GM23338 (cell line): ENCODE measurements around the gene PTPRN2. TPM values are rescaled to one million over a fixed set of nuclear protein-coding genes. Genes with fewer than 3 reads are reported as not detected.

Experiments
- ATAC-seq: fragments of 200-7000 bp; cut with Tn5 transposase; 3 replicates; pipeline ENCODE4 v1.9.1; 2020
- DNase-seq: peaks from one replicate; pipeline ENCODE4 v3.0.0-alpha.2; 2015; ENCODE audit warnings: low spot score
- H2AFZ ChIP-seq: fragments of 200-600 bp; sonication (generic); 2 replicates; pipeline ENCODE4 v1.8.0; 2016; ENCODE audit warnings: antibody characterized with exemption, mild to moderate bottlenecking, moderate library complexity
- H3F3A ChIP-seq: fragments of 200-600 bp; sonication (generic); replicated peaks from 2 replicates; pipeline ENCODE4 v1.8.0; 2017; ENCODE audit warnings: antibody characterized with exemption, mixed run types, low read depth
- H3K27ac ChIP-seq: fragments of 200-600 bp; sonication (generic); 2 replicates; pipeline ENCODE4 v1.6.1; 2016; ENCODE audit warnings: low read depth
- H3K27me3 ChIP-seq: fragments of 200-600 bp; sonication (generic); 2 replicates; pipeline ENCODE4 v1.8.0; 2016; ENCODE audit warnings: mild to moderate bottlenecking, mixed run types, moderate library complexity; ENCODE audit not compliant: insufficient read depth
- H3K36me3 ChIP-seq: fragments of 200-600 bp; sonication (generic); 2 replicates; pipeline ENCODE4 v1.8.0; 2016; ENCODE audit warnings: mild to moderate bottlenecking; ENCODE audit not compliant: insufficient read depth
- H3K4me1 ChIP-seq: fragments of 200-600 bp; sonication (generic); 2 replicates; pipeline ENCODE4 v1.8.0; 2016; ENCODE audit warnings: mild to moderate bottlenecking, moderate library complexity; ENCODE audit not compliant: insufficient read depth
- H3K4me2 ChIP-seq: fragments of 200-600 bp; sonication (generic); 2 replicates; pipeline ENCODE4 v1.7.1; 2017; ENCODE audit warnings: mixed run types
- H3K4me3 ChIP-seq: fragments of 200-600 bp; sonication (generic); 2 replicates; pipeline ENCODE4 v1.6.1; 2016; ENCODE audit warnings: mixed run types
- H3K79me2 ChIP-seq: fragments of 200-600 bp; sonication (generic); replicated peaks from 2 replicates; pipeline ENCODE4 v1.8.0; 2017; ENCODE audit warnings: mild to moderate bottlenecking; ENCODE audit not compliant: insufficient read depth
- H3K9me2 ChIP-seq: fragments of 200-600 bp; sonication (generic); 2 replicates; pipeline ENCODE4 v1.8.0; 2017; ENCODE audit not compliant: insufficient read depth
- H4K20me1 ChIP-seq: fragments of 200-600 bp; sonication (generic); replicated peaks from 2 replicates; pipeline ENCODE4 v1.8.0; 2017; ENCODE audit warnings: mild to moderate bottlenecking; ENCODE audit not compliant: insufficient read depth
- H3K27ac Mint-ChIP-seq: 2 replicates; pipeline ENCODE4 v1.8.0; 2020; ENCODE audit warnings: inconsistent platforms, mild to moderate bottlenecking, moderate library complexity, mixed read lengths
- H3K27me3 Mint-ChIP-seq: 3 replicates; pipeline ENCODE4 v1.8.0; 2022; ENCODE audit warnings: low read depth, mild to moderate bottlenecking, moderate library complexity, mixed read lengths, inconsistent platforms; ENCODE audit not compliant: insufficient read depth, poor library complexity
- H3K36me3 Mint-ChIP-seq: 3 replicates; pipeline ENCODE4 v1.8.0; 2021; ENCODE audit warnings: low read depth, mild to moderate bottlenecking, inconsistent platforms, moderate library complexity, mixed read lengths
- H3K4me1 Mint-ChIP-seq: 3 replicates; pipeline ENCODE4 v1.8.0; 2020; ENCODE audit warnings: mild to moderate bottlenecking, inconsistent platforms, mixed read lengths
- H3K4me3 Mint-ChIP-seq: 3 replicates; pipeline ENCODE4 v1.8.0; 2021; ENCODE audit warnings: moderate library complexity, mild to moderate bottlenecking, inconsistent platforms, mixed read lengths
- H3K9me3 Mint-ChIP-seq: 3 replicates; pipeline ENCODE4 v1.8.0; 2020; ENCODE audit warnings: moderate library complexity, mild to moderate bottlenecking, inconsistent platforms, mixed read lengths
- CREB1 ChIP-seq: fragments of 250-450 bp; sonication (Bioruptor Pico); IDR thresholded peaks from 2 replicates; pipeline ENCODE4 v1.5.0; 2020; ENCODE audit warnings: low read depth, mild to moderate bottlenecking, moderate library complexity
- CTCF ChIP-seq, 2 experiments: fragments of 200-600 bp in 1 of 2; sonication (generic) in 1 of 2; conservative IDR thresholded peaks; 2 replicates each; pipeline versions ENCODE4 v1.5.1 to v1.6.1; 2016 to 2017; ENCODE audit warnings: antibody characterized with exemption in 2 of 2, low read depth in 2 of 2, mild to moderate bottlenecking in 2 of 2, moderate library complexity in 1 of 2
- ETS1 ChIP-seq: IDR thresholded peaks from 2 replicates; pipeline ENCODE4 v1.6.1; 2016; ENCODE audit warnings: antibody characterized with exemption
- EZH2 ChIP-seq: fragments of 200-600 bp; sonication (generic); IDR thresholded peaks from one replicate; pipeline ENCODE4 v1.8.0; 2017; ENCODE audit warnings: antibody characterized with exemption, mild to moderate bottlenecking, low read depth; ENCODE audit not compliant: unreplicated experiment
- EZH2phosphoT487 ChIP-seq: fragments of 200-600 bp; sonication (generic); IDR thresholded peaks from one replicate; pipeline ENCODE4 v1.8.1; 2018; ENCODE audit warnings: antibody characterized with exemption; ENCODE audit not compliant: unreplicated experiment
- JUNB ChIP-seq: IDR thresholded peaks from one replicate; pipeline ENCODE4 v1.6.1; 2016; ENCODE audit warnings: antibody characterized with exemption; ENCODE audit not compliant: unreplicated experiment
- NANOG ChIP-seq: IDR thresholded peaks from 2 replicates; pipeline ENCODE4 v1.6.1; 2016; ENCODE audit warnings: antibody characterized with exemption, borderline replicate concordance
- POLR2AphosphoS5 ChIP-seq: IDR thresholded peaks from 2 replicates; pipeline ENCODE4 v1.6.1; 2016; ENCODE audit warnings: antibody characterized with exemption, low read depth
- REST ChIP-seq: IDR thresholded peaks from one replicate; pipeline ENCODE4 v1.6.1; 2018; ENCODE audit warnings: antibody characterized with exemption; ENCODE audit not compliant: unreplicated experiment
- STAT1 ChIP-seq: IDR thresholded peaks from one replicate; pipeline ENCODE4 v1.6.1; 2016; ENCODE audit warnings: antibody characterized with exemption; ENCODE audit not compliant: unreplicated experiment
- ZNF114 ChIP-seq: fragments of 250-450 bp; sonication (Bioruptor Pico); IDR thresholded peaks from 2 replicates; pipeline ENCODE4 v1.5.0; 2020; ENCODE audit warnings: mild to moderate bottlenecking, moderate library complexity
- ZNF331 ChIP-seq: fragments of 250-450 bp; sonication (Bioruptor Pico); IDR thresholded peaks from 2 replicates; pipeline ENCODE4 v1.5.0; 2020; ENCODE audit warnings: low read depth, mild to moderate bottlenecking, moderate library complexity
- polyA plus RNA-seq: library from polyadenylated mRNA; unstranded; fragments of >200 nt; fragmentation: Nextera tagmentation; extraction: Ambion mirVana; gene quantifications from 2 replicates; pipeline ENCODE4 v1.2.1, GENCODE V29; 2016
- total RNA-seq: library from RNA; depleted of rRNA; stranded (reverse); fragments of >200 nt; shearing (Covaris generic); gene quantifications from 2 replicates; pipeline ENCODE4 v1.2.3, GENCODE V29; 2014

The PTPRN2 gene
- total and polyA plus RNA-seq, 2 experiments from 2014 or later: 0.87 to 4.0 TPM

GRCh38 chr7:157618091-157618726, 969.4 kb downstream of the PTPRN2 start (continued):
- TF ChIP-seq ETS1 (no peak), ZNF331 (CRISPR knock-in tag) (no peak), ZNF114 (no peak)

GRCh38 chr7:157617401-157617800, 970.2 kb downstream of the PTPRN2 start:
- H3K9me3 Mint-ChIP-seq: peaks cover 86% of the 10 kb centered on the region
- Histone ChIP-seq H2AFZ (no peak overlapping the region), H3K79me2 (no peaks in the 10 kb centered on the region), H3K27me3 (no peaks in the 10 kb centered on the region), H3K36me3 (no peaks in the 10 kb centered on the region), H3K27ac (no peak overlapping the region), H3K9me2 (no peaks in the 10 kb centered on the region), H3K4me2 (no peak overlapping the region), H3K4me3 (no peak overlapping the region), H3K4me1 (no peaks in the 10 kb centered on the region), H3F3A (no peaks in the 10 kb centered on the region), H4K20me1 (no peaks in the 10 kb centered on the region)
- H3K4me3 Mint-ChIP-seq: no peak overlapping the region
- H3K27ac Mint-ChIP-seq: no peak overlapping the region
- peaks cover 41% of the 10 kb centered on the region for H3K36me3 Mint-ChIP-seq
- H3K27me3 Mint-ChIP-seq: peaks cover 24% of the 10 kb centered on the region
- ATAC-seq (no peak), DNase-seq (no peak)
- no peaks in the 10 kb centered on the region; the same call in 2 of the 3 replicates for H3K4me1 Mint-ChIP-seq
- TF ChIP-seq NANOG (no peak), EZH2 (no peak), EZH2phosphoT487 (no peak), ZNF114 (no peak), ETS1 (no peak), CTCF (conservative IDR thresholded peaks at IDR 0.05; ENCODE audit: low read depth in 2 of 2) (no peak), POLR2AphosphoS5 (no peak), JUNB (no peak), STAT1 (no peak), REST (no peak), CREB1 (CRISPR knock-in tag) (no peak)
